IMR-90 (cell line): ENCODE results near the gene GRIA3. TPM values are rescaled to one million over a fixed set of nuclear protein-coding genes. Genes with fewer than 3 reads are reported as not detected.

Experiments used
- ATAC-seq: fragments of 200-7000 bp; cut with Tn5 transposase; 2 replicates; pipeline ENCODE4 v1.9.1; 2020; ENCODE audit warnings: low read depth, mild to moderate bottlenecking, moderate library complexity
- BruUV-seq: library from RNA; stranded (reverse); fragments of 400-500 nt; replicated peaks from 2 replicates; lab custom pipeline; 2021; lab: Mats Ljungman, UMichigan
- CTCF ChIA-PET: fragments of 300-600 bp; formaldehyde crosslinking; extraction: SDS; loops from one replicate; lab custom pipeline; 2021; ENCODE audit warnings: antibody characterized with exemption; lab: Yijun Ruan, JAX
- POLR2A ChIA-PET: fragments of 300-600 bp; sonication (Branson Sonifier 250); formaldehyde crosslinking; loops from one replicate; lab custom pipeline; 2022; ENCODE audit warnings: antibody characterized with exemption; ENCODE audit not compliant: unreplicated experiment; lab: Charles Lee
- DNase-seq: peaks from one replicate; pipeline ENCODE4 v3.0.0; 2013
- H2AFZ ChIP-seq: replicated peaks from 2 replicates; pipeline ENCODE3; 2013; ENCODE audit warnings: low read length, mild to moderate bottlenecking; ENCODE audit not compliant: poor library complexity
- H2AK5ac ChIP-seq: 2 replicates; pipeline ENCODE4 v1.6.1; 2013; ENCODE audit warnings: low read depth, low read length, inconsistent platforms
- H2AK9ac ChIP-seq: replicated peaks from 2 replicates; pipeline ENCODE3; 2013; ENCODE audit warnings: mild to moderate bottlenecking, low read depth, low read length, moderate library complexity; ENCODE audit not compliant: poor library complexity
- H2BK120ac ChIP-seq: 2 replicates; pipeline ENCODE4 v1.6.1; 2013; ENCODE audit warnings: low read depth, low read length, inconsistent platforms
- H2BK15ac ChIP-seq: 3 replicates; pipeline ENCODE4 v1.6.1; 2013; ENCODE audit warnings: low read depth, low read length, inconsistent platforms
- H2BK20ac ChIP-seq: 2 replicates; pipeline ENCODE4 v1.6.1; 2013; ENCODE audit warnings: low read depth, mild to moderate bottlenecking, inconsistent platforms, low read length, moderate library complexity
- H2BK5ac ChIP-seq: 2 replicates; pipeline ENCODE4 v1.6.1; 2013; ENCODE audit warnings: mild to moderate bottlenecking, low read depth, low read length, inconsistent platforms; ENCODE audit not compliant: poor library complexity, severe bottlenecking
- H3K14ac ChIP-seq: replicated peaks from 2 replicates; pipeline ENCODE4 v1.6.1; 2013; ENCODE audit warnings: low read depth, low read length, inconsistent platforms
- H3K18ac ChIP-seq: 2 replicates; pipeline ENCODE4 v1.6.1; 2013; ENCODE audit warnings: low read depth, low read length, control low read depth
- H3K23ac ChIP-seq: 2 replicates; pipeline ENCODE4 v1.6.1; 2013; ENCODE audit warnings: low read depth, low read length, inconsistent platforms
- H3K27ac ChIP-seq: 2 replicates; pipeline ENCODE4 v1.5.1; 2013; ENCODE audit warnings: mild to moderate bottlenecking, control low read depth, low read length; ENCODE audit not compliant: insufficient read depth
- H3K27me3 ChIP-seq: 2 replicates; pipeline ENCODE4 v1.6.1; 2013; ENCODE audit warnings: low read length; ENCODE audit not compliant: control insufficient read depth, insufficient read depth
- H3K36me3 ChIP-seq: 2 replicates; pipeline ENCODE4 v1.6.1; 2013; ENCODE audit warnings: low read length, mixed read lengths; ENCODE audit not compliant: control insufficient read depth, insufficient read depth
- H3K4ac ChIP-seq: 2 replicates; pipeline ENCODE4 v1.6.1; 2013; ENCODE audit warnings: low read depth, low read length, inconsistent platforms
- H3K4me1 ChIP-seq: 2 replicates; pipeline ENCODE4 v1.6.1; 2013; ENCODE audit warnings: low read length, mixed read lengths; ENCODE audit not compliant: control insufficient read depth, insufficient read depth
- H3K4me2 ChIP-seq: 2 replicates; pipeline ENCODE4 v1.6.1; 2013; ENCODE audit warnings: low read depth, mild to moderate bottlenecking, control low read depth, low read length, moderate library complexity
- H3K4me3 ChIP-seq: 2 replicates; pipeline ENCODE4 v1.5.1; 2013; ENCODE audit warnings: low read depth, mild to moderate bottlenecking, control low read depth, low read length, moderate library complexity; ENCODE audit not compliant: insufficient read depth
- H3K56ac ChIP-seq: 2 replicates; pipeline ENCODE4 v1.6.1; 2013; ENCODE audit warnings: low read length, inconsistent platforms; ENCODE audit not compliant: insufficient read depth; ENCODE audit errors: extremely low read depth
- H3K79me1 ChIP-seq, 2 experiments: 2 replicates each; pipeline ENCODE4 v1.6.1; 2013; ENCODE audit warnings: low read length in 2 of 2, inconsistent platforms in 1 of 2, low read depth in 1 of 2
- H3K9ac ChIP-seq: 2 replicates; pipeline ENCODE4 v1.6.1; 2013; ENCODE audit warnings: low read depth, low read length, control low read depth
- H3K9me1 ChIP-seq: 2 replicates; pipeline ENCODE4 v1.6.1; 2013; ENCODE audit warnings: low read length, inconsistent platforms; ENCODE audit not compliant: insufficient read depth
- H3K9me3 ChIP-seq: 2 replicates; pipeline ENCODE4 v1.6.1; 2013; ENCODE audit warnings: low read length; ENCODE audit not compliant: control insufficient read depth, insufficient read depth
- H4K20me1 ChIP-seq: 2 replicates; pipeline ENCODE4 v1.6.1; 2013; ENCODE audit warnings: low read length, inconsistent platforms; ENCODE audit not compliant: insufficient read depth
- H4K5ac ChIP-seq: 2 replicates; pipeline ENCODE4 v1.6.1; 2013; ENCODE audit warnings: mild to moderate bottlenecking, low read depth, low read length, control low read depth
- H4K8ac ChIP-seq, 2 experiments: 2 replicates each; pipeline ENCODE4 v1.6.1; 2013; ENCODE audit warnings: low read depth in 2 of 2, low read length in 2 of 2, control low read depth in 1 of 2, inconsistent platforms in 1 of 2
- H4K91ac ChIP-seq: 2 replicates; pipeline ENCODE4 v1.6.1; 2013; ENCODE audit warnings: low read depth, low read length, inconsistent platforms; ENCODE audit not compliant: insufficient read depth
- FOS ChIP-seq: fragments of 150-350 bp; IDR thresholded peaks from 2 replicates; pipeline ENCODE4 v1.6.1; 2016; ENCODE audit warnings: low read depth, low read length
- WGBS, 2 experiments: methylation state at CpG; one replicate each; pipeline versions ENCODE4 v1.1.5 to v1.1.7; 2013; ENCODE audit warnings: missing lambda C conversion rate in 2 of 2; ENCODE audit not compliant: insufficient read length in 1 of 2; ENCODE audit errors: extremely low coverage in 2 of 2; 5-methylcytosine and 5-hydroxymethylcytosine counted together
- dilution Hi-C: fragments of 300-500 bp; cut with HindIII; formaldehyde crosslinking; loops from one replicate; pipeline ENCODE4 v1.14.3; 2018; ENCODE audit warnings: low sequenced_read_pairs; ENCODE audit not compliant: unreplicated experiment
- in situ Hi-C: fragments of 300-500 bp; cut with MboI; formaldehyde crosslinking; loops from 3 replicates; pipeline ENCODE4 v1.14.3; 2019; ENCODE audit warnings: low sequenced_read_pairs, inconsistent platforms, mixed read lengths
- intact Hi-C: fragments of 100-400 bp; cut with micrococcal nuclease; formaldehyde crosslinking; loops from 2 replicates; pipeline ENCODE4 v1.10.0; 2022
- polyA plus RNA-seq, 3 experiments: library from polyadenylated mRNA; depleted of rRNA; stranded (reverse); fragments of >200 nt; gene quantifications; 2 replicates each; pipeline ENCODE4 v1.2.3, GENCODE V29; 2012; ENCODE audit warnings: low replicate concordance in 1 of 3
- total RNA-seq: library from RNA; depleted of rRNA; stranded (reverse); fragments of >200 nt; gene quantifications from 2 replicates; pipeline ENCODE4 v1.2.3, GENCODE V29; 2012

The GRIA3 gene
- total and polyA plus RNA-seq, 2 of the 4 experiments (the other 2 are of a cell fraction) = not detected

DNA sequence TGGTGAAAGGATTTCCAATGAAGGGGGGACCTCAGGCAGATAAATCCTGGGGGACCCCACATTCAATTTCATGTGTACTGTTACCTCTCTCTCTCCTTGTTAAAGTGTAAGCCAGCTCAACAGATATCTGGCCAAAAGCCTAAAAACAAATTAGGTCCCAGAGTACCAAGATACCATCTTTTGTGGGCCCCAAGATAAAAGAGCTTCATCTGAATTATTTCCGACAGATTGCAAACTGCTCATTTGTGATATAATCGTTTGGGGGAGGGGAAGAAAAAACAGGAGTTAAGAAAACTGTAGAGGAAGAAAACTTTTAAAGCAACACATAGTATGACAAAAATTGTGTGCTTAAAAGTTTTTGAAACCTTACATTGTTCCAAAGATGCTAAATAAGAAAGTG is 33.6 kb downstream of the GRIA3 start:
- no peak overlapping the region for H4K8ac ChIP-seq
- no peak overlapping the region for H2AK9ac ChIP-seq
- no peak overlapping the region for H3K4me2 ChIP-seq
- DNase-seq (no peak), ATAC-seq (no peak)
- H3K9me1 ChIP-seq = no peaks in the 10 kb centered on the region
- H3K4me3 ChIP-seq = no peak overlapping the region
- H2BK120ac ChIP-seq = no peak overlapping the region
- no peak overlapping the region for H3K23ac ChIP-seq
- H2BK5ac ChIP-seq = no peak overlapping the region
- H3K18ac ChIP-seq = no peak overlapping the region
- BruUV-seq = no TSS peak
- H3K4me1 ChIP-seq = no peaks in the 10 kb centered on the region
- H3K56ac ChIP-seq = no peak overlapping the region
- no peaks in the 10 kb centered on the region for H3K27me3 ChIP-seq
- no peaks in the 10 kb centered on the region for H4K20me1 ChIP-seq
- no peak overlapping the region for H2AK5ac ChIP-seq
- H2BK20ac ChIP-seq = no peak overlapping the region
- dilution Hi-C loops = no loop called here
- no peak overlapping the region for H4K5ac ChIP-seq
- H2BK15ac ChIP-seq = no peak overlapping the region
- no peak overlapping the region for H4K91ac ChIP-seq
- no peak overlapping the region for H3K14ac ChIP-seq
- H2AFZ ChIP-seq = no peak overlapping the region
- H3K9ac ChIP-seq = no peak overlapping the region
- in situ Hi-C loops = no loop called here
- POLR2A ChIA-PET = no interaction called here
- intact Hi-C loops = no loop called here
- CTCF ChIA-PET = no interaction called here
- H3K79me1 ChIP-seq = no peaks in the 10 kb centered on the region
- H3K4ac ChIP-seq = no peak overlapping the region
- no peak overlapping the region for H3K27ac ChIP-seq
- TF ChIP-seq FOS = no peak
- no peaks in the 10 kb centered on the region for H3K9me3 ChIP-seq
- no CpG with 5 or more reads among the region's 2 CpGs for WGBS, 2 experiments
- H3K36me3 ChIP-seq = no peaks in the 10 kb centered on the region
